Measurements from ENCODE around the gene RCN1. TPM values are rescaled to one million over a fixed set of nuclear protein-coding genes. Genes with fewer than 3 reads are reported as not detected.

Gene RCN1
- total and polyA plus RNA-seq, 2 of the 8 experiments (the other 6 are each of a cell fraction or from before 2014, with no cell fraction given) = 45.1 to 123 TPM

DNA sequence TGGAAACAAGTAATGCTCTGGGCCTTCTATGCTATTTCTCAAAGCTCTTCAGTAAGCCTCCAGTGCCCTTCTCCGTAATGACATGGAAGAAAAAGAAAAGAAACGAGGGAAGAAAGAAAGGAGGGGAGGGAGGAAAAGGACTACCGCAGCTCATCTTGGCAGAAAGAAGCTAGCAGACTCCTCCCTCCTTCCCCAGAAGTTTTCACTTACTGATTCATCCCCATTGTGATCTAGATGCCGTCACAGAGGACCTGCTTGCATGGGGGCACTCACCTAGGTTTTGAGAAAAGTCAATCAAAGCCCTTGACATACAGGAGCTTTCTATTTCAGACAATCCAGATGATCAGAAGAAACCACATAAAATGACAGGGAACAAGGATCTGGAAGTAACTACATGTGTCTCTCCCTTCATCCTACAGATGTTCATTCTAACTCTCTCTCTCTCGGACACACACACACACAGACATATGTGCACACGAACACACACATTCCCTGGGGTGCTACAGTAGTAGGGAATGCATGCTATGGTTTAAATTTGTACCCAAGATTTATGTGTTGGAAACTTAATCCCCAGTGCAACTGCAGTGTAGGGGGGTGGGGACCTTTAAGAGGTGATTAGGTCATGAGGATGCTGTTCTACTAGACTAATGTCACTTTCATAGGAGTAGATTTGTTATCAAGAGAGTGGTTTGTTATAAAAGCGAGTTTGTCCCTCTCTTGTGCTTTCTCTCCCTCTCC is 37.6 kb upstream of the RCN1 start:
- Histone ChIP-seq H3K27ac (ENCODE audit: low read depth, low read length) (no peak overlapping the region), H2AK5ac (ENCODE audit: low read depth, low read length) (no peak overlapping the region), H2BK12ac (ENCODE audit: low read depth, low read length) (no peak overlapping the region), H3K4me2 (ENCODE audit: insufficient read depth in 1 of 2, low read depth in 2 of 2, low read length in 2 of 2) (no peak overlapping the region), H2AFZ (ENCODE audit: low read length) (no peak overlapping the region), H4K20me1 (replicated peaks in 1 of 2; ENCODE audit: control insufficient read depth in 1 of 2, insufficient read depth in 2 of 2, low read length in 2 of 2) (no peaks in the 10 kb centered on the region), H4K91ac (replicated peaks; ENCODE audit: insufficient read length, low read length) (no peak overlapping the region), H3K36me3 (ENCODE audit: control insufficient read depth in 2 of 4, insufficient read depth in 4 of 4, low read length in 3 of 4) (no peaks in the 10 kb centered on the region), H3K56ac (replicated peaks; ENCODE audit: insufficient read length, low read depth, low read length) (no peak overlapping the region), H2BK5ac (ENCODE audit: low read depth, low read length) (no peak overlapping the region), H2BK15ac (ENCODE audit: low read length) (no peak overlapping the region), H3K9me3 (ENCODE audit: insufficient read depth in 2 of 2, low read depth in 1 of 2, low read length in 1 of 2) (no peaks in the 10 kb centered on the region), H3K27me3 (replicated peaks in 1 of 4; ENCODE audit: control insufficient read depth in 3 of 4, extremely low read depth in 1 of 4, insufficient read depth in 3 of 4, low read length in 3 of 4) (no peaks in the 10 kb centered on the region), H3K79me2 (ENCODE audit: control insufficient read depth in 1 of 2, insufficient read depth in 2 of 2, low read length in 2 of 2) (no peaks in the 10 kb centered on the region), H3K4ac (replicated peaks; ENCODE audit: insufficient read length, low read depth, low read length) (no peak overlapping the region), H3K18ac (ENCODE audit: extremely low read depth, low read length) (no peak overlapping the region), H3K23me2 (ENCODE audit: low read depth, low read length) (no peaks in the 10 kb centered on the region; the same call in 1 of the 2 replicates), H3K79me1 (ENCODE audit: low read depth, low read length) (no peaks in the 10 kb centered on the region), H2BK20ac (ENCODE audit: low read length) (no peak overlapping the region), H3K23ac (ENCODE audit: insufficient read length) (no peak overlapping the region), H4K5ac (ENCODE audit: insufficient read length, low read depth, low read length) (no peak overlapping the region), H4K8ac (ENCODE audit: extremely low read depth, insufficient read depth, low read length) (no peak overlapping the region), H2BK120ac (replicated peaks; ENCODE audit: low read depth, low read length) (no peak overlapping the region), H3K4me1 (replicated peaks in 1 of 4; ENCODE audit: control insufficient read depth in 3 of 4, insufficient read depth in 4 of 4, low read length in 3 of 4) (no peaks in the 10 kb centered on the region), H3K9ac (replicated peaks in 1 of 4; ENCODE audit: extremely low read depth in 1 of 4, low read depth in 3 of 4, low read length in 3 of 4) (no peak overlapping the region), H3K14ac (ENCODE audit: insufficient read length) (no peak overlapping the region), H3K4me3 (ENCODE audit: extremely low read depth in 1 of 4, insufficient read depth in 2 of 4, low read depth in 3 of 4, low read length in 4 of 4) (no peak overlapping the region)
- ChIA-PET POLR2A (ENCODE audit: partially characterized antibody) (interaction anchor here (1.4 kb wide), 1 partner anchor 38 kb away, joined by 4 read pairs; the partner anchor contains the start of gene RCN1), CTCF (ENCODE audit: partially characterized antibody) (interaction anchor here (0.9 to 12.9 kb wide), 21 partner anchors 10 to 130 kb away, joined by 3 to 187 read pairs (median 6); no protein-coding TSS in a partner anchor)
- WGBS, 2 experiments (ENCODE audit: extremely low coverage in 1 of 2, insufficient coverage in 1 of 2, insufficient read length in 1 of 2, insufficient replicate concordance in 2 of 2, low coverage in 1 of 2, low lambda C conversion rate in 2 of 2, missing lambda C conversion rate in 1 of 2) = 86% methylated on average over 7 of the region's 7 CpGs; no CpG with 5 or more reads in 1 of the 2 experiments
- FAIRE-seq (no peak), DNase-seq (ENCODE audit: low read depth in 1 of 2, low spot score in 2 of 2) (no peak)
- no peak for TF ChIP-seq CREB1 (IDR thresholded peaks at IDR 0.05)
- TF ChIP-seq RFX5 (IDR thresholded peaks at IDR 0.05; ENCODE audit: borderline replicate concordance, low read depth, low read length) = no peak
- no peak for TF ChIP-seq SAP30 (IDR thresholded peaks at IDR 0.05; ENCODE audit: insufficient read depth, insufficient replicate concordance, low read length)
- TF ChIP-seq CBX8 (IDR thresholded peaks at IDR 0.05; ENCODE audit: borderline replicate concordance, low read depth, low read length) = no peak
- TF ChIP-seq SUZ12 (IDR thresholded peaks at IDR 0.05; ENCODE audit: low read length) = no peak
- TF ChIP-seq POLR2AphosphoS5 (IDR thresholded peaks at IDR 0.05; ENCODE audit: low read depth, low read length) = no peak
- TF ChIP-seq CEBPB (IDR thresholded peaks at IDR 0.05; ENCODE audit: low read depth, low read length) = no peak
- no peak for TF ChIP-seq RAD21 (IDR thresholded peaks at IDR 0.05 in 1 of 2, conservative IDR thresholded peaks at IDR 0.05 in 1 of 2; ENCODE audit: low read depth in 2 of 2, low read length in 2 of 2)
- no peak for TF ChIP-seq SRF (IDR thresholded peaks at IDR 0.05; ENCODE audit: low read depth, low read length)
- TF ChIP-seq EGR1 (IDR thresholded peaks at IDR 0.05; ENCODE audit: borderline replicate concordance, low read depth, low read length) = no peak
- TF ChIP-seq TAF7 (optimal IDR thresholded peaks at IDR 0.05; ENCODE audit: borderline replicate concordance, low read depth, low read length) = no peak
- TF ChIP-seq ASH2L (IDR thresholded peaks at IDR 0.05; ENCODE audit: low read length) = no peak
- no peak for TF ChIP-seq TBP (IDR thresholded peaks at IDR 0.05; ENCODE audit: low read depth, low read length)
- TF ChIP-seq SIRT6 (IDR thresholded peaks at IDR 0.05; ENCODE audit: low read length) = no peak

Measured in H1 (cell line).